PFSK-1 (cell line): ENCODE data around the gene LRRC8C.

Experiments used
- FOXP2 ChIP-seq: optimal IDR thresholded peaks from 2 replicates; pipeline ENCODE3; 2011; ENCODE audit warnings: borderline replicate concordance, control low read depth, inconsistent platforms; ENCODE audit not compliant: insufficient read depth; ENCODE audit errors: extremely low read length, extremely low read depth
- POLR2AphosphoS5 ChIP-seq: IDR thresholded peaks from 2 replicates; pipeline ENCODE4 v1.6.1; 2012; ENCODE audit warnings: low read depth, mild to moderate bottlenecking, control low read depth, low read length, moderate library complexity
- SIN3A ChIP-seq: IDR thresholded peaks from 2 replicates; pipeline ENCODE4 v1.6.1; 2012; ENCODE audit warnings: mild to moderate bottlenecking, low read length, moderate library complexity, borderline replicate concordance; ENCODE audit not compliant: insufficient read depth
- TAF1 ChIP-seq: IDR thresholded peaks from 2 replicates; pipeline ENCODE4 v1.6.1; 2012; ENCODE audit warnings: low read length, control low read depth, borderline replicate concordance; ENCODE audit not compliant: insufficient read depth
- TF ChIP-seq, protein P1 (sequence below), 2 experiments: IDR thresholded peaks; 2 replicates each; pipeline versions ENCODE4 v1.6.1 to v1.8.0; 2011 to 2012; ENCODE audit warnings: low read depth in 2 of 2, low read length in 2 of 2, control low read depth in 1 of 2, inconsistent platforms in 1 of 2, mild to moderate bottlenecking in 1 of 2, moderate library complexity in 1 of 2; ENCODE audit not compliant: insufficient read depth in 1 of 2

LRRC8C gene

DNA sequence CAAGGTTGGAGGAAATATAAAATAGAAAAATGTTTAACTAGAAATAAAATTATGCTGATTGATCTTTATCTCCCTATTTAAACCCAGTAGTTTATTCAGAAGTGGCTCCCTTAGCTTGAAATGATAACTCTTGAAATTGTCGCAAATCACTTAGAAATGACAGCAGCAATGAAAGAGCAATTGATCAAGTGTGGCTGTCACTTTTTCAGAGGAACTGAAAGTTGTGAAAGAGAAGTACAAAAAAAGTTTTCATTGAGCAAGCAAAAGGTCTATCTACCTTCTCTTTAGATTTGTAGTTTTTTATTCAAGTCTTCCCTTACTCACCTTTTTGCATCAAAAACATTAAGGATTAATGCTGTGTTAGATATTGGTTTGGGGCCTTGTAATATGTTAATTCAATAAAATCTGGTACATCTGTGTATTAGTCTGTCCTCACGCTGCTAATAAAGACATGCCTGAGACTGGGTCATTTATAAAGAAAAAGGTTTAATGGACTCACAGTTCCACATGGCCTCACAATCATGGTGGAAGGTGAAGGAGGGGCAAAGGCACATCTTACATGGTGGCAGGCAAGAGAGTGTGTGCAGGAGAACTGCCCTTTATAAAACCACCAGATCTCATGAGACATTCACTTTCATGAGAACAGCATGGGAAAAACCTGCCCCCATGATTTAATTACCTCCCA lies 48.3 kb downstream of the LRRC8C start:
- TF ChIP-seq, protein P1, sequence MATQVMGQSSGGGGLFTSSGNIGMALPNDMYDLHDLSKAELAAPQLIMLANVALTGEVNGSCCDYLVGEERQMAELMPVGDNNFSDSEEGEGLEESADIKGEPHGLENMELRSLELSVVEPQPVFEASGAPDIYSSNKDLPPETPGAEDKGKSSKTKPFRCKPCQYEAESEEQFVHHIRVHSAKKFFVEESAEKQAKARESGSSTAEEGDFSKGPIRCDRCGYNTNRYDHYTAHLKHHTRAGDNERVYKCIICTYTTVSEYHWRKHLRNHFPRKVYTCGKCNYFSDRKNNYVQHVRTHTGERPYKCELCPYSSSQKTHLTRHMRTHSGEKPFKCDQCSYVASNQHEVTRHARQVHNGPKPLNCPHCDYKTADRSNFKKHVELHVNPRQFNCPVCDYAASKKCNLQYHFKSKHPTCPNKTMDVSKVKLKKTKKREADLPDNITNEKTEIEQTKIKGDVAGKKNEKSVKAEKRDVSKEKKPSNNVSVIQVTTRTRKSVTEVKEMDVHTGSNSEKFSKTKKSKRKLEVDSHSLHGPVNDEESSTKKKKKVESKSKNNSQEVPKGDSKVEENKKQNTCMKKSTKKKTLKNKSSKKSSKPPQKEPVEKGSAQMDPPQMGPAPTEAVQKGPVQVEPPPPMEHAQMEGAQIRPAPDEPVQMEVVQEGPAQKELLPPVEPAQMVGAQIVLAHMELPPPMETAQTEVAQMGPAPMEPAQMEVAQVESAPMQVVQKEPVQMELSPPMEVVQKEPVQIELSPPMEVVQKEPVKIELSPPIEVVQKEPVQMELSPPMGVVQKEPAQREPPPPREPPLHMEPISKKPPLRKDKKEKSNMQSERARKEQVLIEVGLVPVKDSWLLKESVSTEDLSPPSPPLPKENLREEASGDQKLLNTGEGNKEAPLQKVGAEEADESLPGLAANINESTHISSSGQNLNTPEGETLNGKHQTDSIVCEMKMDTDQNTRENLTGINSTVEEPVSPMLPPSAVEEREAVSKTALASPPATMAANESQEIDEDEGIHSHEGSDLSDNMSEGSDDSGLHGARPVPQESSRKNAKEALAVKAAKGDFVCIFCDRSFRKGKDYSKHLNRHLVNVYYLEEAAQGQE (IDR thresholded peaks at IDR 0.05; ENCODE audit: insufficient read depth in 1 of 2, low read depth in 2 of 2, low read length in 2 of 2): no peak
- TF ChIP-seq TAF1 (no peak), SIN3A (no peak), FOXP2 (no peak), POLR2AphosphoS5 (no peak)

DNA sequence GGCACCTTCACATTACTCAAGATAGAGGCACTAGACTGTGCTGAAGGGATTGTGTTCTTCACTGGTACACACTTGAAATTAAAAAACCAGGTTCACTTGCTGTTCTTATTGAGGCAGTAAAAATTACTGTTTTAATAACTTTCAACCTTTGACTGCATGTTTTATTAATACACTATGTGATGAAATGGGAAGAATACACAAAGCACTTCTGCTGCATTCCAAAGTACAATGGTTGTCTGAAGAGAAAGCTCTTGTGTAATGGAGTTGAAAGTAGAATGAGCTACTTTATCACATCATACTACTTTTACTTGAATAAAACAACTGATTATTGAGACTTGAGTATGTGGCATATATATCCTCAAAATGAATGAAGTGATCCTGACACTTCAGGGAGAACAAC lies 49.7 kb downstream of the LRRC8C start:
- TF ChIP-seq, protein P1 (IDR thresholded peaks at IDR 0.05; ENCODE audit: insufficient read depth in 1 of 2, low read depth in 2 of 2, low read length in 2 of 2): no peak
- no peak for TF ChIP-seq TAF1

- TF ChIP-seq, protein P1 (IDR thresholded peaks at IDR 0.05; ENCODE audit: insufficient read depth in 1 of 2, low read depth in 2 of 2, low read length in 2 of 2): no peak
- TF ChIP-seq TAF1: no peak
- no peak for TF ChIP-seq SIN3A
- TF ChIP-seq FOXP2: no peak
- no peak for TF ChIP-seq POLR2AphosphoS5
These were observed 52.5 kb downstream of the LRRC8C start for GRCh38 chr1:89685461-89685860.

- TF ChIP-seq SIN3A: no peak
- TF ChIP-seq POLR2AphosphoS5: no peak
- TF ChIP-seq TAF1: no peak
- TF ChIP-seq, protein P1 (IDR thresholded peaks at IDR 0.05; ENCODE audit: insufficient read depth in 1 of 2, low read depth in 2 of 2, low read length in 2 of 2): no peak
- TF ChIP-seq FOXP2: no peak
These were observed 53.6 kb downstream of the LRRC8C start for GRCh38 chr1:89686520-89686919.

- no peak for TF ChIP-seq SIN3A
- TF ChIP-seq, protein P1 (IDR thresholded peaks at IDR 0.05; ENCODE audit: insufficient read depth in 1 of 2, low read depth in 2 of 2, low read length in 2 of 2): no peak
- TF ChIP-seq POLR2AphosphoS5: no peak
- TF ChIP-seq FOXP2: no peak
- TF ChIP-seq TAF1: no peak
These were observed 54.3 kb downstream of the LRRC8C start for GRCh38 chr1:89687254-89687653.
